Limb (tissue), 2 donors: ENCODE data around the gene SNAP91.
"Not testable (repeated sequence)": the region's sequence is repeated elsewhere in the genome, so short reads cannot be mapped to it uniquely, and the experiment has no call there.

ENCODE experiments used
- DNase-seq, 2 donors: peaks; one replicate each; pipeline ENCODE4 v3.0.0-alpha.2; 2016; ENCODE audit errors: extremely low spot score in 2 of 2

Gene SNAP91, protein sequence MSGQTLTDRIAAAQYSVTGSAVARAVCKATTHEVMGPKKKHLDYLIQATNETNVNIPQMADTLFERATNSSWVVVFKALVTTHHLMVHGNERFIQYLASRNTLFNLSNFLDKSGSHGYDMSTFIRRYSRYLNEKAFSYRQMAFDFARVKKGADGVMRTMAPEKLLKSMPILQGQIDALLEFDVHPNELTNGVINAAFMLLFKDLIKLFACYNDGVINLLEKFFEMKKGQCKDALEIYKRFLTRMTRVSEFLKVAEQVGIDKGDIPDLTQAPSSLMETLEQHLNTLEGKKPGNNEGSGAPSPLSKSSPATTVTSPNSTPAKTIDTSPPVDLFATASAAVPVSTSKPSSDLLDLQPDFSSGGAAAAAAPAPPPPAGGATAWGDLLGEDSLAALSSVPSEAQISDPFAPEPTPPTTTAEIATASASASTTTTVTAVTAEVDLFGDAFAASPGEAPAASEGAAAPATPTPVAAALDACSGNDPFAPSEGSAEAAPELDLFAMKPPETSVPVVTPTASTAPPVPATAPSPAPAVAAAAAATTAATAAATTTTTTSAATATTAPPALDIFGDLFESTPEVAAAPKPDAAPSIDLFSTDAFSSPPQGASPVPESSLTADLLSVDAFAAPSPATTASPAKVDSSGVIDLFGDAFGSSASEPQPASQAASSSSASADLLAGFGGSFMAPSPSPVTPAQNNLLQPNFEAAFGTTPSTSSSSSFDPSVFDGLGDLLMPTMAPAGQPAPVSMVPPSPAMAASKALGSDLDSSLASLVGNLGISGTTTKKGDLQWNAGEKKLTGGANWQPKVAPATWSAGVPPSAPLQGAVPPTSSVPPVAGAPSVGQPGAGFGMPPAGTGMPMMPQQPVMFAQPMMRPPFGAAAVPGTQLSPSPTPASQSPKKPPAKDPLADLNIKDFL

DNA sequence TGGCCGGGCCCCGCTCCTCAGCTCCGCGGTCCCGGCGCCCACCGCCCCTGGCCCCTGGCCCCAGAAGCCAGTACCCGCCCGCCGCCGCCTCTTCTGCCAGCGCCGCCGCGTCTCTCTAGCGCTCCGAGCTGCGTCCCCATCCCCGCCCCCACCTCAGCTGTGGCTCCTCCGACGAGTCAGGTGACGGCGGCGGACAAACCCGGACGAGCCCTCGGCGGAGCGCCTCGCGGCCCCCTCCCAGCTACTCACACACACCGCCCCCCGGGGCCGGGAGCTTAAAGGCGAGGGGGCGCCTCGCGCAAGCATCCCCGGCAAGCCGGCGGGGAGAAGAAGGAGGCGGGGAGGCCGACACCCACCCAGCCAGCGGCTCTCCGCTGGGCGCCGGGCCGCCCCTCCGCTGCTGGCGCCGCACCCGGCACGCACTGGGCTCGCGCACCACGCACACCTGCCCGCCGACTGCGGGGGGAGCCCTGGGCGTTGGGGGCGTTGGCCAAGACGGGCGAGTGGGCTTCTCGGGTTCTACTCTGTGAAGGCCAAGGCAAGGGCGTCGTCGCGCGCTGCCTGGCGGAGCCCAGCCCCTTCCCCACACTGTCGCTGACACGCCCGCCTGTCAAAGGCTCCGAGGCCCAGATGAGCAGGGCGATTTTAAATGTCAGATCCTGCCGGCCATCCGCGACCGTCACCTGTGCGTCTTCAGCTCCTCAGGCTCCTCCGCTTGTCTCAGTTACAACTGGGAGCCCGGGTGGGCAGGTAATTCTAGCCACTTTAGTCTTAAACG lies at the start of gene SNAP91:
SNAP91 (minus strand) TSS at position 132 of the 778 bp plus-strand sequence. CDS start 1,174 bp downstream, outside the sequence.
- DNase-seq, result peak; percentile 37 to 87

DNA sequence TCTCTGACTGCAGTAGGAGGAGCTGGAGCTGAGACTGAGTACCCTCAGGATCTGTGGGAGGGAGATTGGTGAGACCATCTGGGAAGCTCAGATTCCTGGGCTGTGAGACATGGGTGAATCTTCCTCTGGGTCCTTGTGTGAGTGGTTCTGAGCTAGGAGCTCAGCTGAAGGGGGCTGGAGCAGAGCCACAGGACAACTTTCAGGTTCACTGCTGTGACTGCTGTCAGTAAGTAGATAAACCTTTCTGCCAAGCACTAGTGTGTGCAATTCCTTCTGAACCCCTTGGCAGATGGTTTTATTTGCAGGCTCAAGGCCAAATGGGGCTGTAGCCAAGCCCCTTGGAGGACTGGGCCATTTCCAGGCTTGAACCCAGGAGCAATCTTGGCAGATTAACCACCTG lies 49.6 kb upstream of the SNAP91 start:
- no peak for DNase-seq

DNA sequence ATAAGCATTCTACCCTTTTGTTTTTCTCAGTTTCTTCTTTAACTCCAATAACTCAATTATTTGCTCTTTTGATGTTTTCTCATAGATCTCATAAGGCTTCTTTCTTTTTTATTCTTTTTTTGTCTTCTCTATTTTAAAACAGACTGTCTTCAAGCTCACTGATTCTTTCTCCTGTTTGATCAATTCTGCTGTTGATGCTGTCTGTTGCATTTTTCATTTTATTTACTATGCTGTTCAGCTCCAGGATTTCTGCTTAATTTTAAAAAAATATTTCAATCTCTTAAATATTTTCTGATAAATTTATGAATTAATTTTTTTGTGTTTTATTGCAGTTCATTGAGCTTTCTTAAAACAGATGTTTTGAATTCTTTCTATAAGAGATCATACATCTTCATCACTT lies 48.1 kb upstream of the SNAP91 start:
- no peak for DNase-seq

DNA sequence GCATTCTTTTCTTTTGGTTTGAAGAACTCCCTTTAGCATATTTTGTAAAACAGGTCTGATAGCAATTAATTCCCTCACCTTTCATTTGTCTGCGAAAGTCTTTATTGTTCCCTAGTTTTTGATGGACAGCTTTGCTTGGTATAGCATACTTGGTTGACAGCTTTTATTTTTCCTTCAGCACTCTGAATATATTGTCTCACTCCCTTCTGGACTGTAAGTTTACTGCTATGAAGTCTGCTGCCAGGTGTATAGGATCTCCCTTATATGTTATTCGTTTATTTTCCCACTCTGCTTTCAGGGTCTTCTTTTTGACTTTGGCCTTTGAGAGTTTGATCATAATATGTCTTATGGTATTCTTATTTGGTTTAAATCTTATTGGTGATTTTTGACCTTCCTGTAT lies 47.7 kb upstream of the SNAP91 start:
- DNase-seq, result no peak

DNA sequence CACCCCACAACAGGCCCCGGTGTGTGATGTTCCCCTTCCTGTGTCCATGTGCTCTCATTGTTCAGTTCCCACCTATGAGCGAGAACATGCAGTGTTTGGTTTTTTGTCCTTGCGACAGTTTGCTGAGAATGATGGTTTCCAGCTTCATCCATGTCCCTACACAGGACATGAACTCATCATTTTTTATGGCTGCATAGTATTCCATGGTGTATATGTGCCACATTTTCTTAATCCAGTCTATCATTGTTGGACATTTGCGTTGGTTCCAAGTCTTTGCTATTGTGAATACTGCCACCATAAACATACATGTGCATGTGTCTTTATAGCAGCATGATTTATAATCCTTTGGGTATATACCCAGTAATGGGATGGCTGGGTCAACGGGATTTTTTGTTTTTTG lies 43.5 kb upstream of the SNAP91 start:
- DNase-seq, result not testable (repeated sequence)

DNA sequence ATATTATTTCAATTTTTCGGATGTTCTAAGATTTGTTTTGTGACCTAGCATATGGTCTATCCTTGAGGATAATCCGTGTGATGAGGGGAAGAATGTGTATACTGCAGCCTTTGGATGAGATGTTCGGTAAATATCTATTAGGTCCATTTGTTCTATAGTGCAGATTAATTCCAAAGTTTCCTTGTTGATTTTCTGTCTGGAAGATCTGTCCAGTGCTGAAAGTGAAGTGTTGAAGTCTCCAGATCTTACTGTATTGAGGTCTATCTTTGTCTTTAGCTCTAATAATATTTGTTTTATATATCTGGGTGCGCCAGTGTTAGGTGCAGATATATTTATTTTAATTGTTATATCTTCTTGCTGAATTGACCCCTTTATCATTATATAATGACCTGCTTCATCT lies 32.2 kb upstream of the SNAP91 start:
- no peak for DNase-seq

DNA sequence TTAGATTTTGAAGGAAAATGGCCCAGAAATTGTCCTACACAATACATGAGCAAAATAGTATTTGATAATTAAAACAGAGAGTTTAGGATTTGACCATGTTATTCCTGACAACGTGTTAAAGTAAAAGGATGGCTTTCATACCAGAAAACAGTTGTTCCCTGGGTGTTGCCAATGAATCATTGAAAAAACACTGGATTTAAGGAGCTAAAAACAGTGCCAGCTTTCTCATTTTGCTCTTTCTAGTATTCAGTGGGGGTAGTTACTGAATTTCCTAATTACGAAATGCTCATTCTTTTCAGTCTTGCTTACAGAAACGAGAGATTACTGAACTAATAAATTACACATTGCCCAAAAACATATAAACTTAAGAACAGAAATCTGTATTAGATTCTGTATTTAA lies 26.6 kb upstream of the SNAP91 start:
- DNase-seq, result no peak

DNA sequence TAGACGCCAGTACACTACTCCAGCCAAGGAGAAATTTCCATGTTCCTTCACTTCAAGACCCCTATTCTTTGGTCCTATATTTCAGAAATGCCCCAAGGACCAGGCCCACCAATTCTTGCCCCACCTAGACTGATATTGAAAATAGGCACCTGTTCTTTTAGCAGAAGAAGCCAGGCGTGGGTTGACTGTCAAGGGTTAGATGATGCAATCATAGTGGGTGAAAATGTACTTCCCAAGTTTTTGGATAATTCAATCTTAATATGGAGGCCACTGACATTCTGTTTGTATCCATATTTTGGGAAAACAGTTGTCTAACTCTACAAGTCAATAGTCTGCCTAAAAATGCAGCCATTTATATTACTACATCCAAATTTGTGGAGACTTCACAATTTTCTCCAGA lies 21.0 kb upstream of the SNAP91 start:
- DNase-seq, result no peak

DNA sequence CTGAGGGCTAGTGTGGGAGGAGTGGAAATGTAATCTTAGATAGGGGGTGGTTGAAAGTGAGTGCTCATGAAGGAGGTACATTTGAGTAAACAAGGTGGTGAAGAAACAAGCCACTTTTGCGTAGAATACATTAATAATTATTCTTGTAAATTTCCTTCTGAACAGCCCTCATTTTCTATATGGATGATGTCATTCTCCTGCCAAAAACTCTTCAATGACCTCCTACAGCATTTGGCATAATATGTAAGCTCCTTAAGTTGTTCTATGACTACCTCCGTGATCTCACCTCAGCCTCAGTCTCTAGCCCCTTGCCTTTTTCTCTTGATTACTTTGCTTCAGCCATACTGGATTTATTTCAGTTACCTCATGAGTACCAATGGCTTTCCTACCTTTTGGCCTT lies 14.0 kb upstream of the SNAP91 start:
- DNase-seq, result no peak

DNA sequence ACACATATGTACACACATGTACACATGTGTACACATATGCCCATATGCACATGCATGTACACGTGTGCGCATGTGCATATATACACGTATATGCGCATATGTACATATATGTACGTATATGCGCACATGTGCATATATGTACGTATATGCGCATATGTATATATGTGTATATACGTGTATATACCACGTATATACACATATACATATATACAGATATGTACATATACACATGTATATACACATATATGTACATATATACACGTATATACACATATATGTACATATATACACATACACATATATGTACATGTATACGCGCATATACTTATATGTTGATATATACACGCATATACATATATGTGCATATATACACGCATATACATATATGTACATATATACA lies 8.9 kb upstream of the SNAP91 start:
- no peak for DNase-seq

DNA sequence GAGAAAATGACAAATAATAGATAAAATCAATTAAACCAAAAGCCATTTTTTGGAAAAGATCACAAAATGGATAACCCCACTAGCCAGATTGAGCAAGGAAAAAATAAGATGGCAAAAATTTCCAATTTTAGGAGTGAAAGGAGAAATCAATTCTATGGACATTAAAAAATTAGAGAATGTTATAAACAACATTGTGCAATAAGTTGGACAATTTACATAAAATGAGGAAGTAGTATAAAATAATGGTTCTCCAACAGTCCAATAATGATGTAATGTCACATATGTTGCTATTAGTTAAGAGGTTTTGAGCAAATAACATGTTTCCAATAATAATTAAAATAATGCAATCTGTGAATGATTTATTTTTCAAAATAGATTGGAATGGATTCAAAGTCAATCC lies 3.1 kb upstream of the SNAP91 start:
- DNase-seq, result no peak

DNA sequence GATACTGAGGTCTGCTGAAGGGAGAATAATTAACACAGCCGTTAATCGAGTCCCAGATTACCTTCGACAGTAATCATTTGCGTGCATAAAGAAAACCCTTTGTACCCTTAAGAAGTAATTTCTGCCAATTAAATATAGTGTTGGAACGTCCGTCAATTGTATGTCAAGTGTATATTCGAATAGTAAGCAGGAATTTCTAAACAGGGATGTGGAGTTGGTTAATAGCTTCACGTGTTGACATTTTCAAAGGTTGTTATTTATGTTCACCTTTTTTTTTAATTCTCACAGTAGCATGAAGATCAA lies 798 bp upstream of the SNAP91 start:
- DNase-seq, result no peak

DNA sequence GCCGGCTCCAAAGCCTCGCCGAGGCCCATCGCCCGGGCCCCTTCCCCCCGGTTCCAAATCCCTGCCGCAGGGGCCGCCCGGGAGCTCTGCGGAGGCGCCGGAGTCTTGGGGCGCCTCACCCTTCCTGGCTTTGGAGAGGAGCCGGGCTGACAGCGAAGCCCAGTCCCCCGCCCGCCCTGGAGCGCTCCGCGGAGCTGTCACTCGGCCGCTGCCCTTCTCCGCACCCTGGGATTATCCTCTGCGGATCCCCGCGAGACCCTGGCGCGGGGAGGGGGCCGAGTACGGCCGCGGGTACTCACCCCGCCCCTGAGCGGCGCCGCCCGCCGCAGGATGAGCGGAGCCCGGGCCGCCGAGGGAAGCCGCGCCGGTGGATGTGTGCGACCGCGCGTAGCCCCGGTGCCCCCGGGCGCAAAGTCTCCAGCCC lies 343 bp downstream of the SNAP91 start:
- DNase-seq, result no peak

DNA sequence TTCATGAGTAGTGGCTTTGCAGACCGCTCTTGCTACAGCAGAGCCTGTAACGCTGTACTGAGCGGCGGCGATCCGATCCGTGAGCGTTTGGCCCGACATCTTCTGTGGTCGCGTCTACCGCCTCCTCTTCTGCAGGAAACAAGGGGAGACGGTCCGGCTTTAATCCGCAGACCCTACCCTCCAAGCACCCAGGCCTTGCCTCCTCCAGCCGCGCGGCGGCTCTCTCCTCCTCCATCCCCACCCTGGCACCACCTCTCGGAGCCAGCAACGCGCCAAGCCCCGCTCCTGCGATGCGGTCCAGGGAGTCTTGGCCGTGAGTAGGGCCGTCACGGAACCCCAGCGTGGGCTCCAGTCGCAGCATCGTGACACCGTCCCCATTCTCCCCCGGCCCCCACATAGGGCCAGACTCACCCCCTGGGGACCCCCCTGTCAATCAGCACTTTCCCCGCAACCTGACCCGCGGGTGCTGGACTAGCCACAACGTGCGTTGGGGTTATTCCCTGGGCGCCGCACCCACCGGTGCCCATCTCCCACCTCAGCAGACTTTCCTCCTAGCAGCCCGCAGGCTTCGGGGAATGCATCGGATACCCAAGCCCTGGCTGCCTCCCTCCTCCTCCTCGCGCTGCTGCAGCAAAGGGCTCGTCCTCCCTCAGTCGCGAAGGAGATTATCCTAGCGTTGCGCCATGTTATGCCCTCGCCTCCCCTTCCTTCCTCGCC lies 914 bp downstream of the SNAP91 start:
- DNase-seq, result peak in 1 of 2 donors; percentile 53

DNA sequence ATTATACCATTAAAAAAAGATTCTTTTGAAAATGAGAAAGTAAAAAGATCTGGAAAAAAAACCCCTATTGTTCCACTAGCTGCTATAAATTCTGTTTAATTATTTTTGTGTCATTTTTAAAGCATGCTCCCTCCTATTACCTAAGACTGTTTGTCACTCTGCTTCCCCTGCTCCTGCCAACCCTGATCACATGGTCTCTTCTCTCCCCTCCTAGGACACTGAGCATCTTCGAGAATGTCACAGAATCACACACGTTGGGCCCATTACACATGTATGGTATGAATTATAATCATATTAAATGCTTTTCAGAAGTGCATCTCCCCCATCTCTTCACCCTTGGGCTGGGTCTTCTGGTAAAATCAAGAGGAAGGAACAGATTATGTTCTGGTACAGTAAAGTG lies 6.2 kb downstream of the SNAP91 start:
- no peak for DNase-seq

DNA sequence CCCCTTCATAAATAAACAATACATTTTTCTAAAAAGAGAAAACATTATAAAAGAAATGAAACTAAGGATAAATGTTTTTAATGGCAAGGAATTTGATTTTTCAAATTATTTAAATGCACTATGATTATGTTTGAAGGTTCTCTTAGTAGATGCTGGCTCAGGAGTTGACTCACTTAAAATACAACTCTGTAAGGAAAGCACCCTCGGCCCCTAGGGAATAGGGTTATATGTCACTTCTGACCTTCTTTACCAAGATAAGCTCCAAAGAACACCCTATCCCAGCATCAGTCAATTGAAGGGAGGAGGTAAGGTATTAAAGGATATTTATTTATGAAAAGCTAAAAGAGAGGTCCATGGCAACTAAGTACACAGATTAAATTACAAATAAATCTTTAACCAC lies 6.8 kb downstream of the SNAP91 start:
- DNase-seq, result no peak

DNA sequence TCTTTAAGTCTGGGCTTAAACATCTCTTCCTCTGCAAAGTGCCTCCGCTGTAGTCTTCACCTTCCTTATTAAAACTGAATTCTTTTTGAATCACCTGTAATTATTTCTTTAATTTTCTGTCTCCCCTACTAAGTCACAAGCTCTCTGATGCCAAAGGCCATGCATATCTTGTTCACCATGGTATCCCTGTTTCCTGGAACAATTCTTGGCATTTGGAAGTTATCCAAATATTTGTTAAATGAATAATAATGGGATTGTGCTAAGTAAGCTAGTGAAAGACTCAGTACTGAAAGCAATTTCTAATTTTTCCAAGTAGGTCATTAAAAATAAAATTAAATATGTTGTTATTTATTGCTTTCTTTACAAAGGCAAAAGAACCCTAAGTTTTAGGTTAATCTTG lies 12.2 kb downstream of the SNAP91 start:
- no peak for DNase-seq

DNA sequence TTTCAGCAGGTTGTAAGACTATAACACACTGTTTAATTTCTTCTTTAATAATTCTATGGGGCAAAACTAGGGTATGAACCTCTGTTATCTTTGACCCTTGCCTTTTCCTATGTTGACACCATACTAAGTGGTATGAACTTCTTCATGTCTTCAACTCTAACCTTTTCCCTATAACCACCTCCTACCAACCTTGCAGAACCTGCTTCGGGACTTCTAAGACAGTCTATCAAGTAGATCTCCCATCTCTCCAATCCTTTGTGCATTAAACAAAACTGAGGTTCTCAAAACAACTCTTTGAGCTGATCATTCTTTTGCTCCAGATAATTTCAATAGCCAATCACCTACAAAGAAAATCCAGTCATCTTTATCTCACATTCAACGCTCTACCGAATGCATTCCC lies 23.4 kb downstream of the SNAP91 start:
- DNase-seq, result no peak

DNA sequence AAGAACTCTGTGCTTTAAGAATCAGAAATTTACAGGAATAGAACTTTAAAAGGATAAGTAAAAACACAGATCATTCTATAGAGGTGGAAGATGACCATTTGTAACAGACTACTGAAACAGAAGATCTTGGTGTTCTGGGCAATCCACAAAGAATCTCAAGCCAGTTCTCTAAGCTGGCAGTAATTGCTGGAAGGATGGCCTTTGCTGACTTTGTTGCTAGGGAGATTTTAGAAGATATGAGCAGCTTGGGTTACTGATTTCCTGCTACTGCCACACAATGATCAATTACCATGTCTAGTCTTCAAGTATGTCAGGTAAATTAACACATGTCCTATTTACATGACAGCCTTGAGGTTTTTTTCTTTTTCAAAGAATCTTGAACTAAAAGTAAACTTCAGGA lies 31.1 kb downstream of the SNAP91 start:
- no peak for DNase-seq

DNA sequence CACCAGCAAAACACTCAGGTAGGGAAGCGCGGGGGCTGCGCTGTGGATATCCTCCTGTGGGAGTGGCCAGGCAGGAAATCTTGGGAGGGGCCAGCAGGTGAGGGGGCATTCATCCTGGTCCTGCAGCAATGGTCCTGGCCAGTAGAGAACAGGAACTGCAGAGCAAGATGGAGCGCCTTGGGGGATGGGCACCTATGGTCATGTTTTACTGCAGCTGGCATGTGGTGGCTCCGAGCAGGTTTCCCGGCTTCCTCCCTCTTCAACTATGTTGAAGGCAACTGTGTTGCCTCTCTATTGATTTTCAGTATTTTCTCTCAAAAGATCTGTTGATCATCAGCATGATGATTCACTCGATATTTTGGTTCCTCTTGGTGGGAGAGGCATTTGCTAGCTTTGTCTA lies 70.9 kb downstream of the SNAP91 start:
- DNase-seq, result no peak

DNA sequence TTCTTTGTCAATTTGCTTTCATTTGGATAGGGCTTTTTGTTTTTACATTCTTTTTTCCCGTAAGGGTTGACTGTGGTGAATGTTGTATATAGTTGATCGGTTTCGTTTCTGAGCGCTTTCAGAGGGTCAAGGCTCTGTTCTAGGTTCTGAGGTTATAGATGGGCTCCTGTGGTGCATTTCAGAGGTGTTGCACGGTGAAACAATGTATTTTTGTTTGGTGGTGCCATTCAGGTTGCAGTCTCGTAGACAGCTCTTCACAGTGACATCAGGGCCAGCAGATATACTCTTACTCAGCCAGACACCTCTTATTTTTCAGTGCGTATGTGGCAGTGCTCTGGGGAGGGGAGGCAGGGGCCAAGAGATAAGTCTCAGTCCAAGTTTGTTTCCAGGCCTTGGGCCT lies 72.1 kb downstream of the SNAP91 start:
- DNase-seq, result no peak
